Measurements from ENCODE around the gene DES.

DNA sequence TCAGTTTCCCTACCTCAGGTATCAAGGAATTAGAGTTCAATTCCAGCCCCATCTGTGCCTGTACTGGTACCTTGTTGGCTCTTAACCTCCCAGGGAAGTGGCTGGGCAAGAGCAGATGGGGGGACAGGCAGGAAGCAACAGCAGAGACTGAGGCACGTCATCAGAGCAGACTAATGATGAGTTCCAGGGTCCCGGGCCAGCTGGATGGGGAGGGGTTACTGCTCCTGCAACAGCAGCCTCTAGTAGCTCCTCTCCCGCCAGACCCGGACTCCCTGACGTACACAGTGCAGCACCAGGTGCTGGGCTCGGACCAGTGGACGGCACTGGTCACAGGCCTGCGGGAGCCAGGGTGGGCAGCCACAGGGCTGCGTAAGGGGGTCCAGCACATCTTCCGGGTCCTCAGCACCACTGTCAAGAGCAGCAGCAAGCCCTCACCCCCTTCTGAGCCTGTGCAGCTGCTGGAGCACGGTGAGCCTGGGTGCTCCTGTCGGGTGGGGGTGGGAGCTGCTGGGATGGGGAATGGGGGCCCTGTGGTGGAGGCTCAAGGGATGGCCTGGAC, 54.5 kb downstream of the DES start:
- TF ChIP-seq CTCF (IDR thresholded peaks at IDR 0.05; ENCODE audit: low read depth, low read length) = no peak
- no peak for TF ChIP-seq POLR2A (IDR thresholded peaks at IDR 0.05; ENCODE audit: extremely low read depth, insufficient read length)
- TF ChIP-seq MAX (IDR thresholded peaks at IDR 0.05; ENCODE audit: low read depth, low read length) = no peak
